Tibial artery (tissue), 4 donors: ENCODE measurements around the gene RAX2.

Experiments
- DNase-seq, 2 donors: peaks; one replicate each; pipeline ENCODE4 v3.0.0-alpha.2; 2019
- H3K27ac ChIP-seq, 2 donors: fragments of 200-600 bp; sonication (generic) in 1 of 2; 1 replicate in 1 of 2; 2 replicates in 1 of 2; pipeline ENCODE4 v1.5.1; 2018 to 2019; ENCODE audit warnings: mild to moderate bottlenecking in 1 of 2
- H3K27me3 ChIP-seq, 2 donors: fragments of 200-600 bp; sonication (generic) in 1 of 2; one replicate each; pipeline versions ENCODE4 v1.5.1 to v1.6.0; 2016 to 2019
- H3K36me3 ChIP-seq, 3 donors: fragments of 200-600 bp; sonication (generic) in 2 of 3; one replicate each; pipeline ENCODE4 v1.5.1; 2016 to 2019; ENCODE audit warnings: mild to moderate bottlenecking in 2 of 3
- H3K4me1 ChIP-seq, 4 donors: fragments of 200-600 bp; sonication (generic) in 2 of 4; 1 replicate in 3 of 4; 2 replicates in 1 of 4; pipeline ENCODE4 v1.5.1; 2016 to 2019
- H3K4me3 ChIP-seq, 2 donors: fragments of 200-600 bp; sonication (generic) in 1 of 2; 1 replicate in 1 of 2; 2 replicates in 1 of 2; pipeline ENCODE4 v1.5.1; 2018 to 2019; ENCODE audit warnings: mild to moderate bottlenecking in 2 of 2
- H3K9me3 ChIP-seq, 3 donors: fragments of 200-600 bp; sonication (generic) in 1 of 3; one replicate each; pipeline ENCODE4 v1.5.1; 2016 to 2019
- CTCF ChIP-seq, 2 experiments: fragments of 200-600 bp in 1 of 2; fragments of 450-650 bp in 1 of 2; IDR thresholded peaks; one replicate each; pipeline ENCODE4 v1.5.1; 2017 to 2019; ENCODE audit warnings: antibody characterized with exemption in 2 of 2, mild to moderate bottlenecking in 1 of 2, moderate library complexity in 1 of 2
- intact Hi-C: fragments of 100-400 bp; cut with DNase I; formaldehyde crosslinking; loops from one replicate; pipeline ENCODE4 v1.15.0; 2023; ENCODE audit warnings: low total_unique reads

RAX2 gene

GRCh38 chr19:3750211-3750610, 21.8 kb downstream of the RAX2 start:
- no peaks in the 10 kb centered on the region for H3K9me3 ChIP-seq
- TF ChIP-seq CTCF (IDR thresholded peaks at IDR 0.05) = no peak
- H3K36me3 ChIP-seq = peaks cover 45 to 61% (median 51%) of the 10 kb centered on the region in 3 donors
- intact Hi-C loops = no loop called here
- H3K27ac ChIP-seq = no peak overlapping the region
- no peaks in the 10 kb centered on the region for H3K4me1 ChIP-seq
- H3K4me3 ChIP-seq = no peak overlapping the region
- no peak for DNase-seq
- peaks cover 0 to 4% of the 10 kb centered on the region in 2 donors for H3K27me3 ChIP-seq

GRCh38 chr19:3748965-3749364, 23.1 kb downstream of the RAX2 start:
- H3K4me3 ChIP-seq = no peak overlapping the region
- peaks cover 0 to 4% of the 10 kb centered on the region in 2 donors for H3K27me3 ChIP-seq
- H3K27ac ChIP-seq = no peak overlapping the region
- no peak for TF ChIP-seq CTCF (IDR thresholded peaks at IDR 0.05)
- intact Hi-C loops = no loop called here
- no peak for DNase-seq
- H3K36me3 ChIP-seq = peaks cover 40 to 50% (median 44%) of the 10 kb centered on the region in 3 donors
- H3K4me1 ChIP-seq = no peaks in the 10 kb centered on the region
- H3K9me3 ChIP-seq = no peaks in the 10 kb centered on the region

DNA sequence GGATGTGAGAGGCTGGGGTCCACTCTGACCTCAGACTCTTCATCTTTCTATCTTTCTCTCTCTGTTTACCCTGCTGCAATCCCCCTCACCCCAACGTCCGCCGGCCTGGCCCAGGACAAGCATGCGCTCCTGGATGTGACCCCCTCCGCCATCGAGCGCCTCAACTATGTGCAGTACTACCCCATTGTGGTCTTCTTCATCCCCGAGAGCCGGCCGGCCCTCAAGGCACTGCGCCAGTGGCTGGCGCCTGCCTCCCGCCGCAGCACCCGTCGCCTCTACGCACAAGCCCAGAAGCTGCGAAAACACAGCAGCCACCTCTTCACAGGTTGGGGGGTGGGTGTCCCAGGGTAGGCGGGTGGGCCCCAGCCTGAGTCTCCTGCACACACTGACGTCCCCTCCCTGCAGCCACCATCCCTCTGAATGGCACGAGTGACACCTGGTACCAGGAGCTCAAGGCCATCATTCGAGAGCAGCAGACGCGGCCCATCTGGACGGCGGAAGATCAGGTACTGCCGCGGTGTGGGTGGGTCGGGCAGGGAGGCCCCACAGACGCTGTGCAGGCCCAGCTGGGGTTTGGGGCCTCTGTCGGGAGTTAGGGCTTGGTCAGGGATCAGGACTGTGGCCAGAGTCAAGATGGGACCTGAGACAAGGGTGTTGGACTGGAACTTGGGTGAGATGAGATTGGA, 25.5 kb downstream of the RAX2 start:
- H3K4me1 ChIP-seq = no peaks in the 10 kb centered on the region
- H3K36me3 ChIP-seq = peaks cover 18 to 25% (median 20%) of the 10 kb centered on the region in 3 donors
- intact Hi-C loops = no loop called here
- H3K9me3 ChIP-seq = no peaks in the 10 kb centered on the region
- no peak for DNase-seq
- no peak overlapping the region for H3K4me3 ChIP-seq
- no peak for TF ChIP-seq CTCF (IDR thresholded peaks at IDR 0.05)
- H3K27me3 ChIP-seq = peaks cover 0 to 4% of the 10 kb centered on the region in 2 donors
- no peak overlapping the region for H3K27ac ChIP-seq

GRCh38 chr19:3745363-3746045, 26.5 kb downstream of the RAX2 start:
- no peak overlapping the region for H3K4me3 ChIP-seq
- no peak for TF ChIP-seq CTCF (IDR thresholded peaks at IDR 0.05)
- no peaks in the 10 kb centered on the region for H3K9me3 ChIP-seq
- no peaks in the 10 kb centered on the region for H3K4me1 ChIP-seq
- DNase-seq = no peak
- H3K27ac ChIP-seq = no peak overlapping the region
- intact Hi-C loops = no loop called here
- peaks cover 8 to 16% (median 10%) of the 10 kb centered on the region in 3 donors for H3K36me3 ChIP-seq
- peaks cover 0 to 4% of the 10 kb centered on the region in 2 donors for H3K27me3 ChIP-seq

- Histone ChIP-seq H3K27ac (no peak overlapping the region), H3K36me3 (peaks cover 0 to 15% (median 0%) of the 10 kb centered on the region in 3 donors), H3K27me3 (peaks cover 0 to 15% of the 10 kb centered on the region in 2 donors), H3K9me3 (no peaks in the 10 kb centered on the region), H3K4me1 (no peaks in the 10 kb centered on the region), H3K4me3 (no peak overlapping the region)
- no peak for TF ChIP-seq CTCF (IDR thresholded peaks at IDR 0.05)
- intact Hi-C loops = no loop called here
- DNase-seq = no peak
These were observed 28.5 kb downstream of the RAX2 start for GRCh38 chr19:3743486-3743885.
